GM12878 (cell line): Measurements from ENCODE around the gene PPAN. TPM values are rescaled to one million over a fixed set of nuclear protein-coding genes. Genes with fewer than 3 reads are reported as not detected.

Source experiments
- ATAC-seq: fragments of 200-7000 bp; cut with Tn5 transposase; 3 replicates; pipeline ENCODE4 v1.9.1; 2020; ENCODE audit warnings: mild to moderate bottlenecking, moderate library complexity
- BruUV-seq: library from RNA; stranded (reverse); fragments of 400-500 nt; replicated peaks from 2 replicates; lab custom pipeline; 2021; lab: Mats Ljungman, UMichigan
- CTCF ChIA-PET: fragments of 300-600 bp; sonication (Branson Sonifier 250); formaldehyde crosslinking; extraction: SDS; loops from one replicate; lab custom pipeline; 2021; ENCODE audit warnings: inconsistent platforms; lab: Yijun Ruan, JAX
- POLR2A ChIA-PET: fragments of 350-600 bp; formaldehyde crosslinking; extraction: SDS; loops from one replicate; lab custom pipeline; 2021; ENCODE audit warnings: inconsistent platforms; lab: Charles Lee
- RAD21 ChIA-PET: fragments of 300-600 bp; sonication (Branson Sonifier 250); formaldehyde crosslinking; loops from one replicate; lab custom pipeline; 2023; ENCODE audit warnings: antibody characterized with exemption; ENCODE audit not compliant: unreplicated experiment; lab: Charles Lee
- SMC1A ChIA-PET: fragments of 300-600 bp; sonication (Branson Sonifier 250); formaldehyde crosslinking; loops from one replicate; lab custom pipeline; 2023; ENCODE audit not compliant: unreplicated experiment, uncharacterized antibody; lab: Charles Lee
- DNase-seq: peaks from one replicate; pipeline ENCODE4 v3.0.0-alpha.2; 2011; ENCODE audit warnings: low read depth, low spot score
- FAIRE-seq: peaks from 3 replicates; lab custom pipeline; 2011; peaks lifted over from hg19 to GRCh38; lab: Jason Lieb, UNC
- H2AFZ ChIP-seq: 2 replicates; pipeline ENCODE4 v1.6.0; 2011; ENCODE audit warnings: low read depth, low read length, control low read depth; ENCODE audit not compliant: control insufficient read depth
- H3K27ac ChIP-seq: 2 replicates; pipeline ENCODE4 v1.5.1; 2011; ENCODE audit warnings: control low read depth; ENCODE audit not compliant: control insufficient read depth, insufficient read depth
- H3K27me3 ChIP-seq, 2 experiments: replicated peaks in 1 of 2; 2 replicates each; pipeline versions ENCODE4 v1.6.0 to v1.6.1; 2011; ENCODE audit warnings: low read length in 1 of 2; ENCODE audit not compliant: control insufficient read depth in 2 of 2, insufficient read depth in 2 of 2
- H3K36me3 ChIP-seq, 2 experiments: 2 replicates each; pipeline ENCODE4 v1.5.1; 2011; ENCODE audit warnings: low read length in 1 of 2; ENCODE audit not compliant: control insufficient read depth in 2 of 2, insufficient read depth in 2 of 2
- H3K4me1 ChIP-seq: 2 replicates; pipeline ENCODE4 v1.6.1; 2011; ENCODE audit warnings: mild to moderate bottlenecking, low read length, moderate library complexity, mixed read lengths; ENCODE audit not compliant: control insufficient read depth, insufficient read depth
- H3K4me2 ChIP-seq: 2 replicates; pipeline ENCODE4 v1.6.0; 2011; ENCODE audit warnings: control low read depth; ENCODE audit not compliant: control insufficient read depth, insufficient read depth
- H3K4me3 ChIP-seq: fragments of 200-600 bp; sonication (generic); 2 replicates; pipeline ENCODE4 v1.5.1; 2016
- H3K79me2 ChIP-seq: 2 replicates; pipeline ENCODE4 v1.6.0; 2011; ENCODE audit warnings: low read length; ENCODE audit not compliant: control insufficient read depth, insufficient read depth
- H3K9ac ChIP-seq: 2 replicates; pipeline ENCODE4 v1.8.0; 2011; ENCODE audit warnings: low read length, control low read depth, mixed read lengths; ENCODE audit not compliant: control insufficient read depth, insufficient read depth
- H3K9me3 ChIP-seq: replicated peaks from 3 replicates; pipeline ENCODE4 v1.5.1; 2011; ENCODE audit warnings: mild to moderate bottlenecking, low read length; ENCODE audit not compliant: control insufficient read depth, insufficient read depth
- H4K20me1 ChIP-seq: 2 replicates; pipeline ENCODE4 v1.6.0; 2011; ENCODE audit not compliant: control insufficient read depth, insufficient read depth
- BMI1 ChIP-seq: fragments of 450-650 bp; IDR thresholded peaks from 2 replicates; pipeline ENCODE4 v1.6.1; 2016; ENCODE audit warnings: mild to moderate bottlenecking, moderate library complexity, borderline replicate concordance
- E2F4 ChIP-seq: IDR thresholded peaks from 2 replicates; pipeline ENCODE4 v1.6.1; 2012; ENCODE audit warnings: low read depth, low read length, improper control_type of control experiment
- EED ChIP-seq: sonication (generic); IDR thresholded peaks from 2 replicates; pipeline ENCODE4 v1.6.1; 2016; ENCODE audit warnings: antibody characterized with exemption, low read depth
- MYC ChIP-seq: IDR thresholded peaks from 2 replicates; pipeline ENCODE4 v1.6.1; 2011; ENCODE audit warnings: mild to moderate bottlenecking, low read length, moderate library complexity, inconsistent platforms; ENCODE audit not compliant: insufficient read depth, insufficient replicate concordance, insufficient read length, severe bottlenecking
- NFXL1 ChIP-seq: fragments of 450-650 bp; IDR thresholded peaks from 2 replicates; pipeline ENCODE4 v1.6.1; 2017; ENCODE audit warnings: antibody characterized with exemption, mild to moderate bottlenecking, borderline replicate concordance
- NR2C2 ChIP-seq: IDR thresholded peaks from 2 replicates; pipeline ENCODE4 v1.6.1; 2011; ENCODE audit warnings: borderline replicate concordance, low read depth; ENCODE audit not compliant: control insufficient read depth, insufficient read length
- ZNF24 ChIP-seq: fragments of 450-650 bp; IDR thresholded peaks from 2 replicates; pipeline ENCODE4 v1.6.1; 2017; ENCODE audit warnings: antibody characterized with exemption, mild to moderate bottlenecking
- WGBS: methylation state at CpG from one replicate; pipeline ENCODE4 v1.1.6; 2016; ENCODE audit warnings: low lambda C conversion rate; ENCODE audit not compliant: insufficient replicate concordance, insufficient coverage; ENCODE audit errors: missing lambda C conversion rate; 5-methylcytosine and 5-hydroxymethylcytosine counted together
- in situ Hi-C: fragments of 300-500 bp; cut with MboI; formaldehyde crosslinking; loops from 9 replicates; pipeline ENCODE4 v1.14.3; 2018; ENCODE audit warnings: mixed read lengths
- intact Hi-C: fragments of 100-400 bp; cut with micrococcal nuclease; formaldehyde crosslinking; loops from one replicate; pipeline ENCODE4 v1.14.2; 2022; ENCODE audit not compliant: unreplicated experiment
- polyA plus RNA-seq, 11 experiments: library from polyadenylated mRNA; depleted of rRNA in 4 of 11; unstranded in 6 of 11; stranded (reverse) in 5 of 11; fragments of >200 nt; fragmentation: Nextera tagmentation in 4 of 11; fragmentation: Illumina TruSeq in 1 of 11; extraction: Ambion mirVana in 4 of 11; extraction: Trizol in 1 of 11; gene quantifications; 1 replicate in 1 of 11; 2 replicates in 10 of 11; pipeline versions ENCODE4 v1.2.1 to v1.2.3, GENCODE V29; 2011 to 2016; ENCODE audit warnings: inconsistent platforms in 2 of 11, missing spikeins in 2 of 11, low read depth in 1 of 11
- total RNA-seq, 4 experiments: library from RNA; depleted of rRNA in 3 of 4; stranded (reverse); fragments of >200 nt in 3 of 4; fragmentation: Illumina TruSeq in 1 of 4; extraction: Trizol in 1 of 4; gene quantifications; 2 replicates each; pipeline versions ENCODE4 v1.2.1 to v1.2.3, GENCODE V29; 2013 to 2021
- TF ChIP-seq, protein P1 (sequence below): fragments of 450-650 bp; IDR thresholded peaks from 2 replicates; pipeline ENCODE4 v1.6.1; 2016; ENCODE audit warnings: mild to moderate bottlenecking

Gene PPAN
- total and polyA plus RNA-seq, 10 of the 15 experiments (the other 5 are each of a cell fraction or from before 2014, with no cell fraction given): 2.1 to 171 (median 108) TPM

DNA sequence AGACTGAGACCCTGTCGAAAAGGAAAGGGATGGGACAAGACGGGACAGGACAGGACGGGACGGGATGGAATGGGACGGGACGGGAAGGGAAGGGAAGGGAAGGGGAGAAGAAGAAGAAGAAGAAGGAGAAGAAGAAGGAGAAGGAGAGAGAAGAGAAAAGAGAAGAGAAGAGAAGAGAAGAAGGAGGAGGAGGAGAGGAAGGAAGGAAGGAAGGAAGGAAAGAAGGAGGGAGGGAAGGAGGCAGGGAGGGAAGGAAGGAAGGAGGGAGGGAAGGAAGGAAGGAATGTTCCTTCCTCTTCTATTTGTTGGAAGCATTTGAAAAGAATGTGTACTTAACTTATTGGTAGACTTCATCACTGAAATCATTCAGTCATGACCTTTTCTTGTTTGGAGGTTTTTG is 29.6 kb upstream of the PPAN start:
- no peaks in the 10 kb centered on the region for H3K4me1 ChIP-seq
- in situ Hi-C loops: no loop called here
- H3K79me2 ChIP-seq: no peaks in the 10 kb centered on the region
- TF ChIP-seq, protein P1, sequence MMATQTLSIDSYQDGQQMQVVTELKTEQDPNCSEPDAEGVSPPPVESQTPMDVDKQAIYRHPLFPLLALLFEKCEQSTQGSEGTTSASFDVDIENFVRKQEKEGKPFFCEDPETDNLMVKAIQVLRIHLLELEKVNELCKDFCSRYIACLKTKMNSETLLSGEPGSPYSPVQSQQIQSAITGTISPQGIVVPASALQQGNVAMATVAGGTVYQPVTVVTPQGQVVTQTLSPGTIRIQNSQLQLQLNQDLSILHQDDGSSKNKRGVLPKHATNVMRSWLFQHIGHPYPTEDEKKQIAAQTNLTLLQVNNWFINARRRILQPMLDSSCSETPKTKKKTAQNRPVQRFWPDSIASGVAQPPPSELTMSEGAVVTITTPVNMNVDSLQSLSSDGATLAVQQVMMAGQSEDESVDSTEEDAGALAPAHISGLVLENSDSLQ: no peak
- TF ChIP-seq EED: no peak
- ChIA-PET POLR2A (interaction anchor here (0.6 kb wide), 1 partner anchor 167 kb away, joined by 3 read pairs; no protein-coding TSS in a partner anchor), SMC1A (interaction anchor here (1.3 kb wide), 1 partner anchor 13 kb away, joined by 4 read pairs; no protein-coding TSS in a partner anchor), RAD21 (interaction anchor here (0.6 to 1.3 kb wide), 2 partner anchors 73 to 174 kb away, joined by 3 read pairs; no protein-coding TSS in a partner anchor), CTCF (interaction anchor here (1.0 to 1.9 kb wide), 2 partner anchors 22 to 49 kb away, joined by 4 read pairs; no protein-coding TSS in a partner anchor)
- H3K4me2 ChIP-seq: no peak overlapping the region
- H2AFZ ChIP-seq: no peak overlapping the region
- intact Hi-C loops: no loop called here
- H3K9me3 ChIP-seq: peaks cover 5% of the 10 kb centered on the region; the same call in 2 of the 3 replicates
- H4K20me1 ChIP-seq: no peaks in the 10 kb centered on the region
- WGBS: 37% methylated on average over 6 of the region's 6 CpGs
- FAIRE-seq: no peak
- no peak overlapping the region for H3K27ac ChIP-seq
- BruUV-seq: no TSS peak
- H3K9ac ChIP-seq: no peak overlapping the region
- no peaks in the 10 kb centered on the region for H3K27me3 ChIP-seq
- no peak for ATAC-seq
- H3K36me3 ChIP-seq: no peaks in the 10 kb centered on the region
- no peak overlapping the region for H3K4me3 ChIP-seq
- no peak for DNase-seq

DNA sequence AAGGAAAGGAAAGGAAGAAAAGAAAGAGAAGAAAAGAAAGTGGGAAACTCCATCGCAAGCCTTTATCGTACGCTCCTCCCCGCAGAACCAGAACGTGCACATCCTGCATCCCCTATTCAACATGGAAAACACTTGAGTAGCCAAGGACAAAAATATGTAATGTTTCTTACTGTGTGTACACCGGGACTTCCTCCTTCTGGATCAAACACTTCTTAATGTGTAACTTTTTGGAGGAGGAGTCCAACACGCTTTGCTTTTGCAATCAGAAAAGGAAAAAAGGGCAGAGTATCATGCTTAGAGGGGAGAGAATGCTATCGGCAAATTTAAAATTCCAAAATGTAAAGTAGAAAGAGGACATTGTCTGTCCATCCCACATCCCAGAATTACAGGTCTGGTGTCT is 27.8 kb upstream of the PPAN start:
- WGBS: 69% methylated on average over 8 of the region's 8 CpGs
- no peak overlapping the region for H3K27ac ChIP-seq
- no peak for TF ChIP-seq MYC
- TF ChIP-seq NFXL1: no peak
- no peak for TF ChIP-seq NR2C2
- no peak for TF ChIP-seq E2F4
- TF ChIP-seq BMI1: no peak
- no peak for TF ChIP-seq ZNF24
- H3K9me3 ChIP-seq: peaks cover 5% of the 10 kb centered on the region; the same call in 2 of the 3 replicates
- RAD21 ChIA-PET: no interaction called here
- H3K4me2 ChIP-seq: no peak overlapping the region
- ATAC-seq (no peak), FAIRE-seq (no peak), DNase-seq (no peak)
- H2AFZ ChIP-seq: no peak overlapping the region
- H3K9ac ChIP-seq: no peak overlapping the region
- no peak overlapping the region for H3K4me3 ChIP-seq
- no TSS peak for BruUV-seq
- intact Hi-C loops: no loop called here
- no peaks in the 10 kb centered on the region for H3K27me3 ChIP-seq
- CTCF ChIA-PET: interaction anchor here (0.6 kb wide), 1 partner anchor 24 kb away, joined by 3 read pairs; no protein-coding TSS in a partner anchor
- H3K36me3 ChIP-seq: no peaks in the 10 kb centered on the region
- SMC1A ChIA-PET: no interaction called here
- H4K20me1 ChIP-seq: no peaks in the 10 kb centered on the region
- H3K4me1 ChIP-seq: no peaks in the 10 kb centered on the region
- H3K79me2 ChIP-seq: no peaks in the 10 kb centered on the region
- POLR2A ChIA-PET: no interaction called here
- in situ Hi-C loops: no loop called here
